Peyer's patch (tissue), 4 donors: ENCODE data around the gene ACSS1.

ENCODE experiments used
- POLR2A ChIP-seq, 2 donors: fragments of 450-650 bp; IDR thresholded peaks; one replicate each; pipeline ENCODE4 v1.5.1; 2017; ENCODE audit warnings: antibody characterized with exemption in 2 of 2, mild to moderate bottlenecking in 2 of 2, moderate library complexity in 2 of 2
- TF ChIP-seq, protein P1 (sequence below), 6 experiments: fragments of 450-650 bp in 4 of 6; fragments of 200-600 bp in 2 of 6; sonication (generic) in 1 of 6; IDR thresholded peaks; one replicate each; pipeline ENCODE4 v1.5.1; 2017 to 2019; ENCODE audit warnings: antibody characterized with exemption in 6 of 6, mild to moderate bottlenecking in 3 of 6, moderate library complexity in 1 of 6

DNA sequence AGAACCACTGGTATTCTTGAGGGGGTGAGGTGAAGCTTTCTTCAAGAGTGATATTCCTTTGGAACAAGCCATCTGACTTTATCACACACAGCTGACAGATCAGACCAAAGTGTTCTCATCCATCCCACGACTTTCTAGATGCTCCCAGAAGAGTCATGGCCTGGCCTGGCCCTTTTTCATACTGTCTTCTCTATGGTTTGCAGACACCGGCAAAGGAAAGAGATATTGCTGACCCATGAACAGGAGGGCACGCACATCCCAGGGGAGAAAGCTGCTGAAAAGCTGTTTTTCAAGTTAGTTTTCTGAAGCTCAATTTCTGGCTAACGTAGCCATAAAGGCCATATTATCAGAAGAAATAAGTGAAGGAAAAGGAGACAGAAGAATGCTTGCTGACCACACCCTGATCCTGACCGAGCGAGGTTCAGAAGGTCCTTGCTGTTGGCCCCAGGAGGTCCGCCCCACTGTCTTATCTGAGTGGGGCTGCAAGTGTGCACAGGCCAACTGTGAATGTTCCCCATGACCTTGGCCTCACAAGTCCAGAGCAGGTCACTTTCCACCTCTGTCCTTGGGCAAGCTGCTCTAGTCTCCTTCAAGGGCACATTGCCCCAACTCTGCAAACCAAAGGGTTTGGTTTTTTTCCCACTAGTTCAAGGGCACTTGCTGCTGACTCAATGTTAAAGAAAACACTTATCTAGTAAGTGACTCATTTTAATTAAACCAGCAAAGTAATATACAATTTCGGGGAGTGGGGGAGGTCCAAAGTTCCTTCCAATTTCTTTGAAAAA lies 2.0 kb downstream of the ACSS1 start:
- TF ChIP-seq POLR2A (IDR thresholded peaks at IDR 0.05): no peak
- TF ChIP-seq, protein P1, sequence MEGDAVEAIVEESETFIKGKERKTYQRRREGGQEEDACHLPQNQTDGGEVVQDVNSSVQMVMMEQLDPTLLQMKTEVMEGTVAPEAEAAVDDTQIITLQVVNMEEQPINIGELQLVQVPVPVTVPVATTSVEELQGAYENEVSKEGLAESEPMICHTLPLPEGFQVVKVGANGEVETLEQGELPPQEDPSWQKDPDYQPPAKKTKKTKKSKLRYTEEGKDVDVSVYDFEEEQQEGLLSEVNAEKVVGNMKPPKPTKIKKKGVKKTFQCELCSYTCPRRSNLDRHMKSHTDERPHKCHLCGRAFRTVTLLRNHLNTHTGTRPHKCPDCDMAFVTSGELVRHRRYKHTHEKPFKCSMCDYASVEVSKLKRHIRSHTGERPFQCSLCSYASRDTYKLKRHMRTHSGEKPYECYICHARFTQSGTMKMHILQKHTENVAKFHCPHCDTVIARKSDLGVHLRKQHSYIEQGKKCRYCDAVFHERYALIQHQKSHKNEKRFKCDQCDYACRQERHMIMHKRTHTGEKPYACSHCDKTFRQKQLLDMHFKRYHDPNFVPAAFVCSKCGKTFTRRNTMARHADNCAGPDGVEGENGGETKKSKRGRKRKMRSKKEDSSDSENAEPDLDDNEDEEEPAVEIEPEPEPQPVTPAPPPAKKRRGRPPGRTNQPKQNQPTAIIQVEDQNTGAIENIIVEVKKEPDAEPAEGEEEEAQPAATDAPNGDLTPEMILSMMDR (IDR thresholded peaks at IDR 0.05): no peak
